Kidney epithelial cell (primary cell): ENCODE measurements around the gene GPC4. TPM values are rescaled to one million over a fixed set of nuclear protein-coding genes. Genes with fewer than 3 reads are reported as not detected.

Source experiments
- DNase-seq: peaks from one replicate; pipeline ENCODE4 v3.0.0-alpha.2; 2010; ENCODE audit warnings: low read depth
- H3K27me3 ChIP-seq: 2 replicates; pipeline ENCODE4 v1.6.0; 2011; ENCODE audit warnings: low read length; ENCODE audit not compliant: control insufficient read depth, insufficient read depth
- H3K36me3 ChIP-seq: 2 replicates; pipeline ENCODE4 v1.5.1; 2011; ENCODE audit warnings: low read length; ENCODE audit not compliant: control insufficient read depth, insufficient read depth
- H3K4me3 ChIP-seq: 2 replicates; pipeline ENCODE4 v1.5.1; 2011; ENCODE audit warnings: low read depth, mild to moderate bottlenecking, control low read depth, low read length
- total RNA-seq: library from RNA; depleted of rRNA; stranded (reverse); fragments of >200 nt; gene quantifications from 2 replicates; pipeline ENCODE4 v1.2.3, GENCODE V29; 2015
- TF ChIP-seq, protein P1 (sequence below): IDR thresholded peaks from 2 replicates; pipeline ENCODE4 v1.5.1; 2011; ENCODE audit warnings: mild to moderate bottlenecking, moderate library complexity, low read length, control low read depth, inconsistent platforms; ENCODE audit not compliant: insufficient read depth, poor library complexity, severe bottlenecking

Gene GPC4
- total RNA-seq, 1 donor from 2014 or later: 34.7 TPM

DNA sequence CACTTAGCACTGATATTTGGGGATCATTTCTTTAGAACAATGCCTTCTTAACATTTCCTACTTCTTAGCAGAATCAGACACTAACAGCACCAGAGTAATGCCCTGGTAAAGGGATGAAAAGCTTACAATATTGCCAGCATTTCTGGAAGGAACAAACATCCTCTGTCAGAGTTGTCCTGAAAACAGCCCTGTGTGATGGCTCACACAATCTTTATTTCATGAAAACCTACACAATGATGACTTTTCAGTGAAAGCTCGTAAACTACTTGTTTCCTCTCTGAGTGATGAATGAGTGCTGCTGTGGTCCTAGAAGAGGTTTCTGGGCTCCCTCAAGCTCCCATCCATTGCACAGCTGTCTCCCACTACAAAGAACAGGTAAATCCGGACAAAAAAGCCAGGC is 52.8 kb downstream of the GPC4 start:
- Histone ChIP-seq H3K27me3 (no peaks in the 10 kb centered on the region), H3K36me3 (no peaks in the 10 kb centered on the region), H3K4me3 (no peak overlapping the region)
- TF ChIP-seq, protein P1, sequence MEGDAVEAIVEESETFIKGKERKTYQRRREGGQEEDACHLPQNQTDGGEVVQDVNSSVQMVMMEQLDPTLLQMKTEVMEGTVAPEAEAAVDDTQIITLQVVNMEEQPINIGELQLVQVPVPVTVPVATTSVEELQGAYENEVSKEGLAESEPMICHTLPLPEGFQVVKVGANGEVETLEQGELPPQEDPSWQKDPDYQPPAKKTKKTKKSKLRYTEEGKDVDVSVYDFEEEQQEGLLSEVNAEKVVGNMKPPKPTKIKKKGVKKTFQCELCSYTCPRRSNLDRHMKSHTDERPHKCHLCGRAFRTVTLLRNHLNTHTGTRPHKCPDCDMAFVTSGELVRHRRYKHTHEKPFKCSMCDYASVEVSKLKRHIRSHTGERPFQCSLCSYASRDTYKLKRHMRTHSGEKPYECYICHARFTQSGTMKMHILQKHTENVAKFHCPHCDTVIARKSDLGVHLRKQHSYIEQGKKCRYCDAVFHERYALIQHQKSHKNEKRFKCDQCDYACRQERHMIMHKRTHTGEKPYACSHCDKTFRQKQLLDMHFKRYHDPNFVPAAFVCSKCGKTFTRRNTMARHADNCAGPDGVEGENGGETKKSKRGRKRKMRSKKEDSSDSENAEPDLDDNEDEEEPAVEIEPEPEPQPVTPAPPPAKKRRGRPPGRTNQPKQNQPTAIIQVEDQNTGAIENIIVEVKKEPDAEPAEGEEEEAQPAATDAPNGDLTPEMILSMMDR: no peak
- DNase-seq: no peak

DNA sequence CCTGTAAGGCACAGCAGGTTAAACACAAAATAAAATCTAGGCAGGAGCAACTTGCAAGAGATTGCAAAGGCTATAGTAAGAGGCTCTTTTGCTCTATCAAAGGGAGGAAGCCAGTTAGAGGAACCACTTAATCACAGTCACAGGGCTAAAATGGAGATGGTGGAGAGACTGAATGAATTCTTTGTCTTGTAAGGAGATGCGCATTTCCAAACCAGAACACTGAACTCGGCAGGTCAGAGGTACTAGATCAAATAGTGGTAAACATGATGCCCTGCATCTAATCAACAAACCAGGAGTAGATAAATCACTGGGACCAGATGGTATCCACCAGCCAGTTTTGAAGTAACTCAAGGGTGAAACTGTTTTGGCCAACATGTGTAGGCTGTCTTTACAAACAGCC is 55.8 kb downstream of the GPC4 start:
- Histone ChIP-seq H3K4me3 (no peak overlapping the region), H3K27me3 (no peaks in the 10 kb centered on the region), H3K36me3 (no peaks in the 10 kb centered on the region)
- DNase-seq: no peak
- TF ChIP-seq, protein P1: no peak

DNA sequence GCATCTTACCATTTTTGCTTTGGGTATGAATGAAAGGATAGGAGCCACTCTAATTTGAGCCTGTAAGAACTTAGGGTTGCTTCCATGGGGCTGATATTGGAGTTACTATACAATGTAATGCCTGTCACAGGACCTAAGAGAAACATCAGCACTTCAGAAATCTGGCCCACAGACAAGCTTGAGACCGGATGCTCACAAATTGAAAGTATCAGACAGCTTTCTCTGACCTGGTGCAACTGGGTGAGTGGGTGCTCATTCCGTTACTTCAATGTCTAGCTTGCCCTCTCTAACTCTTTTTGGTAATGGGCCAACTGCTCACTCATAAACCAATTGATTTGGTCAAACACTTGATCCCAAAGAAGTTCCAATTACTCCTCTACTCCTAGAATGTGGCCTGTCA is 62.1 kb downstream of the GPC4 start:
- DNase-seq: no peak
- H3K36me3 ChIP-seq: no peaks in the 10 kb centered on the region
- H3K27me3 ChIP-seq: no peaks in the 10 kb centered on the region
- H3K4me3 ChIP-seq: no peak overlapping the region
- TF ChIP-seq, protein P1: no peak

DNA sequence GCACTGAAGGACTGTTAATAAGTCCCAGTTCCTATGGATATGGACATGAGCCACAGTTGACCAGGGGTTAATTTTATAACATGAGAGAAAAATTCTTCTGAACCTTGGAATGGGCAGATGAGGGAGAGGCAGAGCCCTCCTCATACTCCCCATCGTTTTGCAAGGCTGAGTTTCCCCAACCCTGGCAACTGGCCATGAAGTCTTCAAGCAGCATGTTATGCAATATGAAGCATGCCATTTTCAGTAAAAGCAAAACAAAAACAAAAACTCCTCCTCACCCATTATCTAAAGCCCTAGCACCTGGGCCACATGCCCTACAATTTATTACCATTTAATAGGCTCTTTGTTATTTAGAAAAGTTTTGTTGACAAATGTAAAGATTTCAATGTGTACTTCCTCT is 64.5 kb downstream of the GPC4 start:
- DNase-seq: peak; percentile 4
- Histone ChIP-seq H3K4me3 (no peak overlapping the region), H3K27me3 (no peaks in the 10 kb centered on the region), H3K36me3 (no peaks in the 10 kb centered on the region)
- TF ChIP-seq, protein P1: no peak

DNA sequence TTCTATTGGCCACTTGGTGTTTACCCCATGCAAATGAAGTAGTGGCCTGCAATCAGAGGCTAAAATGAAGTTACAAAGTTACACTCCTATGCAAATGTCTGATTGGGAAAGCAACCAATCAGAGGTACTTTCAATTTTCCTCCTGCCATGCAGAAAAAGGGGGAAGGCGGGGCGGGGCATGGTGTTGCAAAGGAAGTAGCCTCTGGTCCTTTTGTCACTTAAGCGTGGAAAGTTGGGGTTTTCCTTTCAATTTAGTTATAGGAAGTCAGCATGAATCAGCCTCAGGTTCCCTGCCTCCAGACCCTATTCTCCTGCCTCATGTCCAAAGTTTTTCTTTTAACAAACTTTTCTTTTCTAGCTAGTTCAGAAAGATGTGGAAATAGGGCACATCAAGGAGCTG is 69.3 kb downstream of the GPC4 start:
- no peaks in the 10 kb centered on the region for H3K27me3 ChIP-seq
- TF ChIP-seq, protein P1: no peak
- DNase-seq: no peak

DNA sequence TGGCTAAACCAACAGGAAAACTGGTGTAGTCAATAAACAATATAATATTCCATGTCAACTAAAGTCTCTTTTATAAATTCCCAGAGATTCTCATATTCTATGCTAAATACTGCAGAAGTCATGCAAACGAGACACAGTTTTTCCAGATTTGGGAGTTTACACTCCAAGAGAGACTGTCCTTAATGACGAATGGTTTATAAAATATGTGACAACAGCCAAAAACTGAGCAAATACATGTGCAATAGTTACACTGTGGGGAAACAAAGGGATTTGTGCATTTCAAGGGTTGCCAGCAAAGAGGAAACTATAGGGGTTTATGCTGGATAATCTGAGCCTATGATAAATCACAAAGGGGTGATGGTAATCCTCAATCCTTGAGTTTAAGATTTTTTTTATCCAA is 75.7 kb downstream of the GPC4 start:
- no peaks in the 10 kb centered on the region for H3K36me3 ChIP-seq
- no peaks in the 10 kb centered on the region for H3K27me3 ChIP-seq
- TF ChIP-seq, protein P1: no peak
- DNase-seq: no peak
- no peak overlapping the region for H3K4me3 ChIP-seq

More for the DNA sequence above, 69.3 kb downstream of the GPC4 start:
- Histone ChIP-seq H3K36me3 (no peaks in the 10 kb centered on the region), H3K4me3 (no peak overlapping the region)
